MV-4-11 (cell line): ENCODE measurements around the gene ZNF275.
"Not testable (repeated sequence)": the region's sequence is repeated elsewhere in the genome, so short reads cannot be mapped to it uniquely, and the experiment has no call there.

Experiments
- DNase-seq: peaks from one replicate; lab custom pipeline; 2025; lab: John Stamatoyannopoulos, UW

Gene ZNF275, protein sequence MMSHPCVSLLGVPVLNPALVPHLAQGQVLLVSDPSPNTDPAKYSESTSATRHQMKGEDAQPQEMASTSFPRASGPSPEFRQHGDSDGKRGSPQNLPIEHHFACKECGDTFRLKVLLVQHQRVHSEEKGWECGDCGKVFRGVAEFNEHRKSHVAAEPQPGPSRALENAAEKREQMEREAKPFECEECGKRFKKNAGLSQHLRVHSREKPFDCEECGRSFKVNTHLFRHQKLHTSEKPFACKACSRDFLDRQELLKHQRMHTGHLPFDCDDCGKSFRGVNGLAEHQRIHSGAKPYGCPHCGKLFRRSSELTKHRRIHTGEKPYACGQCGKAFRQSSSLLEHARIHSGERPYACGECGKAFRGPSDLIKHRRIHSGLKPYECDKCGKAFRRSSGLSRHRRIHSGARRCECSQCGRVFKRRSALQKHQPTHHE

DNA sequence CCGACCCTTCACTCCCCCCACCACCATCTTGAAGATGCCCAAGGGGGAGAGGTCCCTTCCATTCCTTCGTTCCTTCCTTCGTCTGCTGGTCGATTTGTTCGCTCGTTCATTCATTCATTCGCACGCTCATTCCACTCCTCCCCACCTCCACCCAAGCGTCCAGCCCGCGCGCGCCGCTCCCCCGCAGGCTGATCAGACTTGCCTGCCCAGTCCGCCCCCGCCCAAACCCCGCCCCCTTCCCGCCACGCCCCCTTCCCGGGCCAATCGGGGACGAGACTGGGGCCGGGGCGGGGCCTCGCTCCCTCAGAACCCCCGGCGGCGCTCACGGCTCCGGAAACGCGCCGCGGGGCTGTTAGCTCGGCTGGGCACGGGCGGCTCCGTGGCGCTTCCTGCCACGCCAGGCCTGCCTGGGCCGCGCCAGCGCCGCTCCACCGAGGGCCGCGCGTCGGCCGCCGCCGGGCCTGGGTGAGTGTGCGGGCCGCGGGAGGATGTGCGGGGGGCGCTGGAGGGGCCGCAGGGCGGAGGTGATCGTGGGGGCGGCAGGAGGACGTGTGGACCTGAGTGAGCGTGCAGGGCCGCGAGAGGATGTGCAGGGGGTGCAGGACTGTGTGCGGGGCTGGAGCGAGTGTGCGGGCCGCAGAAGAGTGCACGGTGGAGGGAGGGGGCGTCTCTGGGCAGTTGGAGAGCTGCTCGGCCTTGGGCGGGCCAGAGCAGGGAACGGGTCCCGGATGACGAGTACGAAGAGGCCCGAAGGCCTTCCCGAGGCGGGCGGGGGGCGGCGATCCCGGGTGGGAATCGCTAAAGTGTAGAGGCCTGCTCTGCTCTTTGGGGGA is at the start of gene ZNF275:
Gene ZNF275, plus strand, starts transcription at position 333 of the 833 bp plus-strand sequence. CDS start 2,527 bp downstream, outside the sequence.
- DNase-seq: peak; percentile 66

GRCh38 chrX:153285678-153286077 is 48.3 kb upstream of the ZNF275 start:
- DNase-seq: not testable (repeated sequence)

GRCh38 chrX:153288807-153289206 is 45.1 kb upstream of the ZNF275 start:
- DNase-seq: not testable (repeated sequence)

- not testable (repeated sequence) for DNase-seq
Observed at GRCh38 chrX:153293485-153294071, 40.4 kb upstream of the ZNF275 start.

- DNase-seq: no peak
Observed at GRCh38 chrX:153297376-153297775, 36.6 kb upstream of the ZNF275 start.

DNA sequence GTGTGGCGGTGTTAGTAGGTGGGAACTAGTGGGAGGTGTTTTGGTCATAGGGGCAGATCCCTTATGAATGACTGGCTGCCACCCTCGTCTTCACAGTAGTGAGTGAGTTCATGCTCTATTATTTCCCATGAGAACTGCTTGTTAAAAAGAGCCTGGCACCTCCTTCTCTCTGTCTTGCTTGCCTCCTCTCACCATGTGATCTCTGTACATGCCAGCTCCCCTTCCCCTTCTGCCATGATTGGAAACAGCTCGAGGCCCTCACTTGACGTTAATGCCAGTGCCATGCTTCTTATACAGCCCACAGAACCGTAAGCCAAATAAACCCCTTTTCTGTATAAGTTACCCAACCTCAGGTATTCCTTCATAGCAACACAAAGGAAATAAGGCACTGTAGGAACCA is 34.1 kb upstream of the ZNF275 start:
- DNase-seq: no peak

- DNase-seq: no peak
Observed at GRCh38 chrX:153301746-153302145, 32.2 kb upstream of the ZNF275 start.

DNA sequence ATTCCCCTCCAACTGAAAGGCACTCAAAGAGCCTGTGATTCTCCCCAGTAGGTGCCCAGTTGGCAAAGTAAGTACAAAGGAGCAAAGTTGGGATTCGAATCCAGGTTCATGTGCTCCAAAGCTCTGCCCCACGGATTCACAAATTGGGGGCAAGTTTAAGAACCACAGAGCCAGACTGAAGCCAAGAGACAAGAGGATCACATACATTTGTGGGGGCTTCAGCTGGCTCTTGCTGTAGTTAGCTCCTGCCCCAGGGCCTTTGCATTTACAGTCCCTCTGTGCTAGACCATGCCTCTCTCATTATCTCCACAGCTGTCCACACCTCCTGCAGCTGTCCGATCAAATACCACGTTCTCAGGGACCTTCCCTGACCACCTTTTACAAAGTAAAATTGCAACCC is 31.2 kb upstream of the ZNF275 start:
- no peak for DNase-seq

DNA sequence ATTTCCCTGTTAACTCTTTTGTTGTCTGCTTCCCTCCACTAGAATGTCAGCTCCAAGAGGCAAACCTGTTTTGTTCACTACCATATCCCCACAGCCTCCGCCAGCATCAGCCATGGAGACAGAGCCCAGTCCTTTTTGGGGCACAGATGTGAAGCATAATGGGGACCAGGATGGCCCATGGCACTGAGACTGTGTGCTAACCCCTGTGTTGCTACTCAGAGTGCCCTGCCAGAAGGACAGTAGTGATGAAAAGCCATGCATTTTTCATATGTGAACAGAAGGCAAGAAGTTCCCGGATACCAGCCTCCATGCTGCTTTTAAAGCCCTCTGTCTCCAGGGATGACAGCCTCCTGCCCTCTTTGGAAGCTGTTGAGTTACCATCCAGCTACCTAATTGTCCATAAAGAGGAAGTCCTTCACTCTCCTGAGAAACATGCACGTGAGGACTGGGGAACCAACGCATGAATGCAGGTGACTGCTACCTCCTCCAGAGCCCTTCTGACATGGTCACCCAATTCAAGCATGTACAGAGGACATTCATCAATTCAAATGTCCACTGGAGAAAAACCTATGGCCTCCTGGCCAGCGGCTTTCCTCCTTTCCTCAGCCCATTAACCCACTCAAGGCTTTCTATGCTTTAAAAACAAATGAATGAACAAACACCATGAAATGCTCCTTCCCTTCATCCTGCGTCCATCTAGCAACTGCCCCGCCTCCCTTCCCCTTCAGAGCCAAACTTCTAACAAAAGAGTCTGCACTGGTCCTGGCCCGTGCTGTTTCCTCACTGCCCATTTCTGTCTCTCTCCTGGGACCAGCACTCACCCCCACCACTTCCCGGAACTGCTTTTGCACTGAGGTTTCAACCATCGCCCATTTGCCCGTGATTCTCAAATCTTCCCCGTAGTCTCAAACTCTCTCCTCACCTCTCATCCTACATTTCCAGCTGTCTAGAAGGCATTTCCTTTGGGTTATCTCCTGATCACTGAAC is 30.4 kb upstream of the ZNF275 start:
- DNase-seq: no peak

DNA sequence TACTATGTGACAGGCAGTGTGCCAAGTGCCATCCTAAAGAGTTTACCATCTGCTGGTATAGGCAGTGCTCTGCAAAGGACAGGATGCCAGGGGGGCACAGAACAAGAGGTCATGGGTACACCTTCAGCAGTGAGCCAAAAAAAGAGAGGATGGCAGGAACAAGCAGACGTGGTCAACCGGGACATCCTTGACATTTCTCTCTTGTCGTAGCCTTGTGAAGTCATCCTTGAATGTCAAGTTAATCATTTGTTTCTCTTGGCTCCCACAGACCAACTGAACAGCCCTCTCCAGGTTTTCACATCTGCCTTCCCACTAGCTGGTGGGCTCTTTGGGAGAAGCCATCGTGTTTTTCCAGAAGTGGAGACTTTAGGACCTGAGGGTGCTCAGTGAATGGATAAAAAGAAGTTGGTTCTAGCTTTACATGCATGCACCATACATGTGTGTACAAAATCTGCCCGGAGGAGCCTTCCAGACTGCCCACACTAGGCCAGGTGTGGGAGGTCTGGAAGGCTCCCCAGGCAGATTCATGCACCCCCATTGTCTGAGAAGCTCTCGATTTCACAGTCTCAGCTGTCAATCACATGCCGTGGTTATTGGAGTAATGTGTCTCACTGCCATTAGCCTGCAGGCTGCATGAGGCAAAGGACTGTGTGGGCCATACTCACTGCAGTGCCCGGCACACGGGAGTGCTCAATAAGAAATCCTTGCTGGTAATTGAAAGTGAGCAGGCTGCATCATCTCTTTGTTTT is 28.8 kb upstream of the ZNF275 start:
- DNase-seq: no peak

DNA sequence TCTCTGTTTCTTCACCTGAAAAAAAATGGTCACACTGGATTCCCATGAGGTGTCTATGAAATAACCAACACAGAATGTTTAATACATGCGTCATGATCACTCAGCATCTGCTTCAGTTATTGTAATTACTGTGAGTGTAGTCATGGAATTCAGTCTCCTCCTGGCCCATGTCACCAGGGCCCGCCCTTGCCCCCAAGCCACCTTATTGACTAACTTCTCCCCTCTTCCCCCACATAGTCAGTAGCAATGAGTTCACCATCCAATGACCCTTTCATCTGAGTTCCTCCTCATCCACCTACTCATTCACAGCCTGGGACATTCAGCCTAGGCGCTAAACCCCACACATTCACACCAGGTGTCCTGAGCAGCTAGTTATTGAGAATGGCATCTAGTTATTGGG is 28.0 kb upstream of the ZNF275 start:
- DNase-seq: no peak

- no peak for DNase-seq
Observed at GRCh38 chrX:153306527-153307115, 27.3 kb upstream of the ZNF275 start.

- DNase-seq: no peak
Observed at GRCh38 chrX:153307276-153308178, 26.4 kb upstream of the ZNF275 start.

GRCh38 chrX:153310901-153311300 is 23.1 kb upstream of the ZNF275 start:
- DNase-seq: no peak

DNA sequence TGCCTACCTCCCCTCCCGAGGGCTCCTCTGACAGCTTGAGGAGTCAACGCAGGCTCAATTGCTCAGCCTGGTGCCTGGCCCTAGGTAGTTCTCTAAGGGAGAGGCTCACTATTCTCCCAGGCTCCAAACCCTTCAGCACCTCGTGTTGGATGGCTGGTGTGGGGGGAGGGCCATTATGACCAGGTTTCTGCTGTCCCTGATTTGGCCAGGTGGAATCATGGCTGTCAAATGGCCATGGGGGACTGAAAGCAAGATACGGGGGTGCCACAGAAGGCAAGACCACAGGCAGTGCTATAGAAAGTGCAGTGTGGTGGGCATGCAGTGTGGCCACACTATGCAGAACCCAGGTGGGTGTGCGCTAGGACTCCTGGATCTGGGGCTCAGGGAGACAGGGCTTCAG is 21.9 kb upstream of the ZNF275 start:
- no peak for DNase-seq

- DNase-seq: no peak
Observed at GRCh38 chrX:153312842-153313241, 21.1 kb upstream of the ZNF275 start.

- DNase-seq: no peak
Observed at GRCh38 chrX:153317306-153317705, 16.6 kb upstream of the ZNF275 start.

- DNase-seq: no peak
Observed at GRCh38 chrX:153317996-153318722, 15.8 kb upstream of the ZNF275 start.

GRCh38 chrX:153318811-153319210 is 15.1 kb upstream of the ZNF275 start:
- DNase-seq: no peak
